RWPE1 (cell line): Measurements from ENCODE around the gene ADCY5.

Source experiments
- CTCF ChIA-PET: fragments of 350-600 bp; sonication (Branson Sonifier 250); formaldehyde crosslinking; extraction: SDS; loops from one replicate; lab custom pipeline; 2021; lab: Yijun Ruan, JAX
- POLR2A ChIA-PET: fragments of 400-600 bp; formaldehyde crosslinking; extraction: SDS; loops from one replicate; lab custom pipeline; 2020; ENCODE audit warnings: antibody characterized with exemption; ENCODE audit not compliant: low non-redundant PET; lab: Yijun Ruan, JAX
- DNase-seq: peaks from one replicate; pipeline ENCODE4 v3.0.0; 2012; ENCODE audit warnings: low spot score
- H3K27ac ChIP-seq: fragments of 450-650 bp; 2 replicates; pipeline ENCODE4 v1.5.1; 2017
- TF ChIP-seq, protein P1 (sequence below): fragments of 450-650 bp; conservative IDR thresholded peaks from 2 replicates; pipeline ENCODE4 v1.5.1; 2017; ENCODE audit warnings: low read depth, mild to moderate bottlenecking

Gene ADCY5

DNA sequence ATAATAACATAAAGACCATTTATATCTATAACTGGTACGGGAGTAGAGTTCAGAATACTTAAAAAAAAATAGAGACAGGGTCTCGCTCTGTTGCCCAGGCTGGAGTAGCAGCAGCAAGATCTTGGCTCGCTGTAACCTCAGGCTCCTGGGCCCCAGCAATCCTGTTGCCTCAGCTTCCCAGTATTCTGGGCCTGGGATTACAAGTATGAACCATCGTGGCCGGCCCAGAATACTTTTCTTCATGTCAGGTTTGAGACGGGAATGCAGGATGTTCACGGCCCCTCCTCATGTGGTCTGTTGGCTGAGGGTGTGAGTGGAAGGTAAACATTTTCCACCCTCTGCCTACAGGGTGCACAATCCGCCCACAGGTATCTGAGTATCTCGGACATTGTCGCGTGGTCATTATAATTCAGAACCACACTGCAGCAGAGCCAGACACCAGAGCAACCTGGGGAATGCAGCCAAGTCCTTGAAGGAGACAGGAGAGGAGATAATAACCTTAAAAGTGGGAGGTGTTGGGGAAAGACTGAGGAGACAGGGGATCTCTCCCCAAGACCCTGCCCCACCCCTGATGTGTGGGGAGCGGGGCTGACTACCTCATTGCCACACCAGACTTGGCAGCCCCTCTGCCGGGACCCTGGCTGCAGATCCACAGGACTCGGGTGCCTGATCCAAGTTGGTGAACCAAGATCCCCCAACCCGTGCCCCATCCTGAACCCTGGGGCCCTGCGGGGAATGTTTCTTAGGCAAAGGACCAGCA lies 106.8 kb downstream of the ADCY5 start:
- DNase-seq, result no peak
- H3K27ac ChIP-seq, result no peak overlapping the region
- ChIA-PET CTCF (interaction anchor here (0.6 kb wide), 1 partner anchor 150 kb away, joined by 3 read pairs; no protein-coding TSS in a partner anchor), POLR2A (no interaction called here)
- TF ChIP-seq, protein P1, sequence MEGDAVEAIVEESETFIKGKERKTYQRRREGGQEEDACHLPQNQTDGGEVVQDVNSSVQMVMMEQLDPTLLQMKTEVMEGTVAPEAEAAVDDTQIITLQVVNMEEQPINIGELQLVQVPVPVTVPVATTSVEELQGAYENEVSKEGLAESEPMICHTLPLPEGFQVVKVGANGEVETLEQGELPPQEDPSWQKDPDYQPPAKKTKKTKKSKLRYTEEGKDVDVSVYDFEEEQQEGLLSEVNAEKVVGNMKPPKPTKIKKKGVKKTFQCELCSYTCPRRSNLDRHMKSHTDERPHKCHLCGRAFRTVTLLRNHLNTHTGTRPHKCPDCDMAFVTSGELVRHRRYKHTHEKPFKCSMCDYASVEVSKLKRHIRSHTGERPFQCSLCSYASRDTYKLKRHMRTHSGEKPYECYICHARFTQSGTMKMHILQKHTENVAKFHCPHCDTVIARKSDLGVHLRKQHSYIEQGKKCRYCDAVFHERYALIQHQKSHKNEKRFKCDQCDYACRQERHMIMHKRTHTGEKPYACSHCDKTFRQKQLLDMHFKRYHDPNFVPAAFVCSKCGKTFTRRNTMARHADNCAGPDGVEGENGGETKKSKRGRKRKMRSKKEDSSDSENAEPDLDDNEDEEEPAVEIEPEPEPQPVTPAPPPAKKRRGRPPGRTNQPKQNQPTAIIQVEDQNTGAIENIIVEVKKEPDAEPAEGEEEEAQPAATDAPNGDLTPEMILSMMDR, result no peak

DNA sequence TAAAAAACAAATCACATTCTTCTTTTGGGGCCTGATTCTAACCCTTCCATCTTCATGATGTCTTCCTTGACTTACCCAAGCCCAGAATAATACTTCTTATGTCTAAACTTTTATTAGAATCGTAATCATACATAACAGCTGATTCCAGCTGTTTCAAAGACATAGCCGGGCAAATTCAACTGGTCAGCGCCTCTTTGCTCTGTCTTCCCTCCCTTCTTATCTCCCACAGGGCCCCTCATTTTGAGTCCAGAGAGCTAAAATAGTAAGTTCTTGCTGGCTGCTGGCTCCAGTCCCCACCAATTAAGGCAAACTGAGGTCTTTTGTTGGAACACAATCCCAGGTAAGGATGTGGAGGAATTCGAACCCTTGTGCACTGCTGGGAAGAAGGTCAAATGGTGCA lies 108.6 kb downstream of the ADCY5 start:
- no peak for DNase-seq
- ChIA-PET CTCF (no interaction called here), POLR2A (no interaction called here)
- TF ChIP-seq, protein P1, result no peak
- no peak overlapping the region for H3K27ac ChIP-seq

DNA sequence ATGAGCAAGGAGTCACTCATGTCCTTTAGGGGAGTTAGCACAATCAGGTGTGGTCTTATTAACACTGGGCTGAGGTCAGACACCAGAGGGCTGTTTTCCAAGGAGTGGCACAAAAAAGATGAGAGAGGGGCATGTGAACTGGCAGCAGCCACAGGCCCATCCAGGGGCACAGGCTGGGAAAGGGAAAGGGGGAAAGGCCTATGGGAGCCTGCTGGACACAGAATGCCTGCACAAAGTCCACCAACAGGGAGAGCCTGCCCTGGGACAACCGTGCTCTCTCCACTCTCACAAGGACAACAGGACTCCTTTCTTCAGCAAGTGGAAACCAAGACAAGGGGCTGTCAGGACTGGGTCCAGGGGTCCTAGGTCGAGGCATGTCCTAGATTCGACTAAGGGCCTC lies 109.6 kb downstream of the ADCY5 start:
- POLR2A ChIA-PET, result no interaction called here

DNA sequence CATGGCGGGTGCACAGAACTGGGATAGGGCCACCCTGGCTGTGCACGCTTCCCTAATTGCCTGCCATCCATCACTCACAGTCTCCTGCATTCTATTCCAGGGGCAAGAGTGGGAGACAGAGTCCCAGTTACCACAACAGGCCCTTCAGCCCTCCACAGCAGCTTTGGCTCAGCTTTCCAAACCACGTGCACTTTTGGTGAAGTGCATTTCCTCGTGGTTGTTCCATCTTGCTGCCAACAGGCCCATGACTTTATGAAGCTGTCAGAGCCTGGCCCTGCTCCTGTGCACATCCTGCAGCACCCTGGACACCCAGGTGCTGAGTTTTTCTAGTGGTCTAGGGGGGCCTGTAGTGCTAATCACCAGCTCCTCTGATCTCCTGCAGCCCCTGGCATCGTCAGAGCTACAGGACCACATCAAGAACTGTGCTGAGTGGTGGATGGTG lies 110.2 kb downstream of the ADCY5 start:
- CTCF ChIA-PET, result interaction anchor here (1.0 kb wide), 2 partner anchors 9 to 52 kb away, joined by 3 read pairs; no protein-coding TSS in a partner anchor
- POLR2A ChIA-PET, result no interaction called here
- no peak for DNase-seq
- TF ChIP-seq, protein P1, result no peak
- H3K27ac ChIP-seq, result no peak overlapping the region

More for the DNA sequence above, 109.6 kb downstream of the ADCY5 start:
- TF ChIP-seq, protein P1, result no peak
- no peak for DNase-seq
- H3K27ac ChIP-seq, result no peak overlapping the region
- CTCF ChIA-PET, result no interaction called here

DNA sequence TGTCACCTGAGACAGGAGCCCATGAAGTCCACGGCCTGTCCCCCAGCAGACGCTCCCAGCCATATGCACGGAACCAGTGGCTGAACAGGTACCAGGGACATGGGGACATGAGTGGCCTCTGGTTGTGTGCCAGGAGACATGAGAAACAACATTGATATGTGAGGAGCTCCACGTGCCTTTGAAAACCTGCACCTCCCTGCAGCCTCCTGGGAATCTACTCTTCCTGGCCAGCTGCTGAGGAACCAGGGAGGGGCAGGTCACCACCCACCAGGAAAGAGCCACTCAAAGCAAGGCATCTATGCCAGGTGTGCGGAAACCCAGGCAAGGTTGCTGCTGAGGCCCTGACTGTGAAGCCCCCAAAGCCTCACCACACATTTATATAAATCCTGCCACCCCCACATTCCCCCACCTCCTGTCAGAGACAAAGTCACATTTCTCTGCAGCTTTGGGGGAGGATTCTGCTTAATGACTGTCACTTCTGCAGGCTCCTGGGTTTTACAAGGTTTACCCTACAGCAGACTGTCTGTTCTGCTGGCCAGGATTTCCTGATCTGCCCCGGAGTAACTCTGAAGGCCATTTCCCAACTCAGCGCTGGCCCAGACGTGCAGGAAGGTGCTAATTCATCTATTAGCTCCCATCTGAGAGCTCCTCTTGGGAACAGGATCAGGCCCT lies 110.8 kb downstream of the ADCY5 start:
- POLR2A ChIA-PET, result no interaction called here
- TF ChIP-seq, protein P1, result no peak
- CTCF ChIA-PET, result interaction anchor here (0.7 to 1.0 kb wide), 4 partner anchors 9 to 221 kb away, joined by 3 to 5 read pairs (median 3); no protein-coding TSS in a partner anchor
- no peak overlapping the region for H3K27ac ChIP-seq
- no peak for DNase-seq

DNA sequence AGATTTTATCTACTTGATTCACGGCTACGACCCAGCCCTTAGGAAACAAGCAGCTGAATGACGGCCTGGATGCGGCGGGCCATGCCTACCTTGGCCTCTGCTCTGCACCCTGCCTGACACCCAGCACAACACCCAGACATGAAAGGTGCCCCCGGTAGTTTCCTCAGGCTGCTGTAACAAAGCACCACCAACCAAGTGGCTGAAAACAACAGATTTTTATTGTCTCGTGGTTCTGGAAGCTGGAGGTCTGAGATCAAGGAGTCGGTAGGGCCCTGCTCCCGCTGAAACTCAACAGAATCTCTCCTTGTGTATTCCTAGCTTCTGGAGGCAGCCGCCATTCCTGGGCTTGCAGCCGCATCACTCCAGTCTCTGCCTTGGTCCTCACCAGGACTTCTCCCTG lies 111.7 kb downstream of the ADCY5 start:
- TF ChIP-seq, protein P1, result no peak
- no peak overlapping the region for H3K27ac ChIP-seq
- ChIA-PET CTCF (interaction anchor here (0.7 to 0.9 kb wide), 2 partner anchors 12 to 222 kb away, joined by 3 to 5 read pairs; no protein-coding TSS in a partner anchor), POLR2A (no interaction called here)
- no peak for DNase-seq
